ENCODE data around the gene STK38. TPM values are rescaled to one million over a fixed set of nuclear protein-coding genes. Genes with fewer than 3 reads are reported as not detected.

STK38 gene
- total and polyA plus RNA-seq, 4 donors: 23.4 to 47.0 (median 30.4) TPM

DNA sequence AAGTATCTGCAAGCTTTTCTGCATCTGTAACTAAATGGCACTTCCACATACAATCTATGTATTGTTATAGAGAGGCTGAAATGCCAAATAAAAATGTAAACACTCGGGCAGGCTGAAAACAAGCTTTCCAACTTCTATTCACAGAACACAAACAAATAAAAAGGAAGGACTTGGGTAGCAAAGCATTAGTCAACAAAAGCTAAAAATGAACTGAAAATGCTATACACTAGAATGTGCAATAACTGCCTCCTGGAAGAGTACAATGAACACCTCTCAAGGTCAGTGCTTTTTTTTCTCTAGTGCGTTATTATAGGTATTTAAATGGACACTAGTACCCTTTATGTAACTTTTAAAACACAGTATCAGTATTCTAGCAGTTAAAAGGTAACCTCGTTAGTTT, 31.4 kb downstream of the STK38 start:
- H3K27ac ChIP-seq (ENCODE audit: low read depth, low read length): no peak overlapping the region
- peaks cover 22% of the 10 kb centered on the region for H3K36me3 ChIP-seq (ENCODE audit: control insufficient read depth, insufficient read depth, low read length)
- H3K27me3 ChIP-seq (ENCODE audit: control insufficient read depth, insufficient read depth, low read length): no peaks in the 10 kb centered on the region
- DNase-seq (ENCODE audit: low read depth in 4 of 6, low spot score in 6 of 6): no peak
- H3K9me3 ChIP-seq (ENCODE audit: control insufficient read depth, insufficient read depth, low read length): no peaks in the 10 kb centered on the region
- no peak overlapping the region for H3K4me3 ChIP-seq (ENCODE audit: low read depth, low read length)
- H3K4me1 ChIP-seq (ENCODE audit: control insufficient read depth, insufficient read depth, low read length): no peaks in the 10 kb centered on the region
- WGBS (ENCODE audit: insufficient coverage): no CpG with 5 or more reads among the region's 3 CpGs

DNA sequence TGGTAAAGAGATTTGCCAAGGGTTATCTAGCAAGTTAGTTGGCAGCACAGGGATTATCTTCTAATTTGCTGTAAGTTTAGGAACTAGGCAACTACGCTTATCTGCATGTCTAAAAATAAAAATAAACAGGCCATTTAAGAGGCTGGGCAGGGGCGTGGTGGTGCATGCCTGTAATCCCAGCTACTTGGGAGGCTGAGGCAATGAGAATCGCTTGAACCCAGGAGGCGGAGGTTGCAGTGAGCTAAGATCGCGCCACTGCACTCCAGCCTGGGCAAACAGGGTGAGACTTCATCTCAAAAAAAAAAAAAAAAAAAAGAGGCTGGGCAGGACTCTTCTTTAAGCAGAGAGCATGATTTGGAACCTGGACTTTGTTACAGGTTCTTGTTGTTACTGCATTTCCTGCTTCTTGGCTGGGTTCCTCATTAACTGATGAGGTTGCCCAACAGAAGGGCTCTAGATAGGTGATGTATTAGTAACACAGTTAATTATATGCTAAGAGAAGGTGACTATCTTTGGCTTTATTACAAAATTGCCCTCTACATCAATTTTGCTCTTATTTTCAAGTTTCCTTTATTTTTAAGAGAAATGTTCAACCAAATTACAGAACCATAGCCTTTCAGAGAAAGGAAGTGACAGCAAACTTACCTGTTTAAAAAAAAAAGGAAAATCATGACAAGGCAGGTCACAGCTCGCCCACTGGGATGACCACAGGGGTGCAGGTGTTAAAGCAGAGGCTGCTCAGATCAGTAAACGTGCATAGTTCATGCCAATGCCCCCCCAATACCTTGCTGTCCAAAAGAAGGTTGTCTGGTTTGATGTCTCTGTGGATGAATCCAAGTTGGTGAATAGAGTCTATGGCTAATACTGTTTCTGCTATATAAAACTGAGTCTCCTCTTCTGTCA, 32.5 kb downstream of the STK38 start:
- Histone ChIP-seq H3K36me3 (ENCODE audit: control insufficient read depth, insufficient read depth, low read length) (peaks cover 29% of the 10 kb centered on the region), H3K4me3 (ENCODE audit: low read depth, low read length) (no peak overlapping the region), H3K27me3 (ENCODE audit: control insufficient read depth, insufficient read depth, low read length) (no peaks in the 10 kb centered on the region), H3K9me3 (ENCODE audit: control insufficient read depth, insufficient read depth, low read length) (no peaks in the 10 kb centered on the region), H3K27ac (ENCODE audit: low read depth, low read length) (no peak overlapping the region), H3K4me1 (ENCODE audit: control insufficient read depth, insufficient read depth, low read length) (no peaks in the 10 kb centered on the region)
- WGBS (ENCODE audit: insufficient coverage): 100% methylated on average over 6 of the region's 8 CpGs
- DNase-seq (ENCODE audit: low read depth in 4 of 6, low spot score in 6 of 6): no peak

DNA sequence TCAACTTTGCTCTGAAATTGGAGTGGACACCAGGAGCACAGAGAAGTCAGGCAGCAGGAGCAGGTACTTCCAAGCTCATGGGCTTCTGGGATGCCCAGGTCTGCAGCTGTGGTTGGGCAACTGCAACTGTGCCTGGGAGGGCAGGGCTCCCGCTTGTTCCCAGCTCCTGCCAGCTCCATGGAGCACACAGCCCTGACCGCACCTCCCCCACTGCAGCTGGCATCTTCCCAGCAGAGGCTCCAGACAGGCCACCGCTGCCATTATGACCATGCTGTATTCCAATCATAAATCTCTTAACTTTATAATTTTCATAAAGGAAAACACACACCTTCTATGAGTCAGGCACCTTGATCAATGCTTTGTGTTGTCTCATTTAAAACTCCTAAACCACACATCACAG, 36.9 kb downstream of the STK38 start:
- DNase-seq (ENCODE audit: low read depth in 4 of 6, low spot score in 6 of 6): no peak
- Histone ChIP-seq H3K27me3 (ENCODE audit: control insufficient read depth, insufficient read depth, low read length) (no peaks in the 10 kb centered on the region), H3K4me3 (ENCODE audit: low read depth, low read length) (no peak overlapping the region), H3K4me1 (ENCODE audit: control insufficient read depth, insufficient read depth, low read length) (no peaks in the 10 kb centered on the region), H3K9me3 (ENCODE audit: control insufficient read depth, insufficient read depth, low read length) (no peaks in the 10 kb centered on the region), H3K27ac (ENCODE audit: low read depth, low read length) (no peak overlapping the region), H3K36me3 (ENCODE audit: control insufficient read depth, insufficient read depth, low read length) (peaks cover 41% of the 10 kb centered on the region)
- 100% methylated on average over 3 of the region's 3 CpGs for WGBS (ENCODE audit: insufficient coverage)

DNA sequence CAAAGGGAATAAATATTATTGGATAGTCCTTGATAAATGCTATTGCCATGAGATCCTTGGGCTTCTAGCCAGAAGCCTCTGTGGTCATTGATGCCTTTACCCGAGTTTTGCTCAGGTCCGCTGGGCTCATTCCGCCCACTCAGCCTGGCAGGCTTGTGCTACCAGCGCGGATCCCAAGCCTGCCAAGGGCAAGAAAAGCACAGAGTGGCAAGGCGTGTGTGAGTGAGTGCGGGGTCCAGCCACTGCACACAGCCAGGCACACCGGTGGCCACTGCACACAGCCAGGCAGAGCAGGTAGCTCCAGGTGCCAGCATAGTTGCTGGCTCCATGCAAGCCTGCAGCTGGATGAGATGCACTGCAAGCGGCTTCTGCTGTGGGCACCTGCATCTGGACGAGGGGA, 38.7 kb downstream of the STK38 start:
- DNase-seq (ENCODE audit: low read depth in 4 of 6, low spot score in 6 of 6): no peak
- Histone ChIP-seq H3K27ac (ENCODE audit: low read depth, low read length) (no peak overlapping the region), H3K4me1 (ENCODE audit: control insufficient read depth, insufficient read depth, low read length) (no peaks in the 10 kb centered on the region), H3K4me3 (ENCODE audit: low read depth, low read length) (no peak overlapping the region), H3K27me3 (ENCODE audit: control insufficient read depth, insufficient read depth, low read length) (no peaks in the 10 kb centered on the region), H3K36me3 (ENCODE audit: control insufficient read depth, insufficient read depth, low read length) (peaks cover 31% of the 10 kb centered on the region), H3K9me3 (ENCODE audit: control insufficient read depth, insufficient read depth, low read length) (no peaks in the 10 kb centered on the region)
- WGBS (ENCODE audit: insufficient coverage): 85% methylated on average over 10 of the region's 10 CpGs

DNA sequence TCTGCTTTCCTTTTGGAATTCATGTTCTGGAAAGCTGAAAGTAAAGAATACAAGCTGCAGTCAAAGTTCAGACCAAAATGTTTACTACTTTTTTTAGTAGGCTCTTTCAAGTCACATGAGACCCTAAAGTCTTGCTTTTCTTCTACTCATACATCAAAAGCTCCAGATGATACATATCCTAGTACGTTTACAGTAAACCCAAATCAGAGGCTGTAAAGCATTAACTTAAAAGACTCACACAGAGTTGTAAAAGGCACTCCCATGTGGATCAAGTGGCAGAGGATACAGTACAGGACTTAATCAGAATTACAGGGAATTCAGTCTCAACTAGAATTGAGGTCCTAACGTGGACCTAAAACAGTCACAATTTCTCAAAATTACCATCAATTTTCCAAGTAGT, 40.7 kb downstream of the STK38 start:
- no peak for DNase-seq (ENCODE audit: low read depth in 4 of 6, low spot score in 6 of 6)
- no peak overlapping the region for H3K27ac ChIP-seq (ENCODE audit: low read depth, low read length)
- H3K36me3 ChIP-seq (ENCODE audit: control insufficient read depth, insufficient read depth, low read length): peaks cover 25% of the 10 kb centered on the region
- no peaks in the 10 kb centered on the region for H3K4me1 ChIP-seq (ENCODE audit: control insufficient read depth, insufficient read depth, low read length)
- no peak overlapping the region for H3K4me3 ChIP-seq (ENCODE audit: low read depth, low read length)
- H3K27me3 ChIP-seq (ENCODE audit: control insufficient read depth, insufficient read depth, low read length): no peaks in the 10 kb centered on the region
- WGBS (ENCODE audit: insufficient coverage): no CpG with 5 or more reads among the region's 2 CpGs
- H3K9me3 ChIP-seq (ENCODE audit: control insufficient read depth, insufficient read depth, low read length): no peaks in the 10 kb centered on the region

DNA sequence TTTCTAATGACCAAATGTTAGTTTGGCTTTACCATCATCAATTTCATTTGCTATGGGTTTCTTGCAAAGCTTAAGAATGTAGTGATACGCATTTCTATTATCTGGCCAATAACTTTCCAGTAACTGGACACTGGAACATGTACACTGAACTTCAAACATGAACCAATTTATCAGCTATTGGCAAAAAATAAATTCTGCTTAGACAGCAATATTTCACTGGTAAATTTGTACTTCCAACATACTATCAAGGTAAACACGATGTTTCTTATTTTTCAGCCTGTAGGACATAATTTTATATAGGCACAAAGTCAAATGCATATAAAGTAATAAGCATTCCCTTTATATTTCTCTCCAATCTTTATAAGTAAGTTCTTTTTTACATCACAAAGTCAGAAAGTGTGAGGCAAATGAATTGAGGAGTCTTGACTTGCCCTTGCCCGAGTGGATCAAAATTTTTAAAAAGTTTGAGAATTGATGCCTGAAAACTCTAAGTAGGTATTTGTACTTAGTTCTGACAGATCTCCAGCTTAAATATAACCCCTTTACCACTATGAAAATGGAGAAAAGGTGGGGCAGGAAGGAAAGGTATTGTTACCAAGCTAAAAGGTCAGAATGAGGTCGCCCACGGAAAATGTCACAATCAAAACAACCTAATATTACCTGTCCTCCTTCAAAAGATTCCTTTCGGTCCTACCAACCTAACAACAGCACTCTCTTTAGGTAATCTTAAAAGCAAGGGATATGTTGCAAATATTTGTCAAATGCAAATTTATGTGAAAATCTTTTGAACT, 41.3 kb downstream of the STK38 start:
- H3K4me3 ChIP-seq (ENCODE audit: low read depth, low read length): no peak overlapping the region
- DNase-seq (ENCODE audit: low read depth in 4 of 6, low spot score in 6 of 6): no peak
- no peaks in the 10 kb centered on the region for H3K4me1 ChIP-seq (ENCODE audit: control insufficient read depth, insufficient read depth, low read length)
- no CpG with 5 or more reads among the region's 6 CpGs for WGBS (ENCODE audit: insufficient coverage)
- H3K27me3 ChIP-seq (ENCODE audit: control insufficient read depth, insufficient read depth, low read length): no peaks in the 10 kb centered on the region
- no peak overlapping the region for H3K27ac ChIP-seq (ENCODE audit: low read depth, low read length)
- peaks cover 20% of the 10 kb centered on the region for H3K36me3 ChIP-seq (ENCODE audit: control insufficient read depth, insufficient read depth, low read length)
- no peaks in the 10 kb centered on the region for H3K9me3 ChIP-seq (ENCODE audit: control insufficient read depth, insufficient read depth, low read length)

DNA sequence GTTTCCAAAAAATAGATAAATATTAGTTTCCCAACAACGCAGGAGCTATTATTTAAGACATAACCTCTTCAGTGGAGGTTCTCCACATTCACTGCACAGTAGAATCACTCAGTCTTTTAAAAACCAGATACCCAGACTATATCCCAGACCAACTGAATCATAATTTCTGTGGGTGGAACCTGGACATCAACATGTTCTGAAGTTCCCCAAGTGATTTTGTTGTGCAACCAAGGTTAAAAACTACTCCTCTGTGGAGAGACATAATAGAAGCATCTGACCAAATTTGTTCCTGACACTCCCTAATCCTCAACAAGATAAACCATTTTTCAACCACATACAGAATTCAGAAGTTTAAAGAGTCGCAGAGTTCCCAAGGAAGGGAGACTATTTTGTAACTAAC, 42.3 kb downstream of the STK38 start:
- WGBS (ENCODE audit: insufficient coverage): 80% methylated on average over 1 of the region's 2 CpGs
- H3K4me3 ChIP-seq (ENCODE audit: low read depth, low read length): no peak overlapping the region
- DNase-seq (ENCODE audit: low read depth in 4 of 6, low spot score in 6 of 6): no peak
- no peaks in the 10 kb centered on the region for H3K27me3 ChIP-seq (ENCODE audit: control insufficient read depth, insufficient read depth, low read length)
- no peaks in the 10 kb centered on the region for H3K9me3 ChIP-seq (ENCODE audit: control insufficient read depth, insufficient read depth, low read length)
- peaks cover 14% of the 10 kb centered on the region for H3K36me3 ChIP-seq (ENCODE audit: control insufficient read depth, insufficient read depth, low read length)
- no peak overlapping the region for H3K27ac ChIP-seq (ENCODE audit: low read depth, low read length)
- H3K4me1 ChIP-seq (ENCODE audit: control insufficient read depth, insufficient read depth, low read length): no peaks in the 10 kb centered on the region

DNA sequence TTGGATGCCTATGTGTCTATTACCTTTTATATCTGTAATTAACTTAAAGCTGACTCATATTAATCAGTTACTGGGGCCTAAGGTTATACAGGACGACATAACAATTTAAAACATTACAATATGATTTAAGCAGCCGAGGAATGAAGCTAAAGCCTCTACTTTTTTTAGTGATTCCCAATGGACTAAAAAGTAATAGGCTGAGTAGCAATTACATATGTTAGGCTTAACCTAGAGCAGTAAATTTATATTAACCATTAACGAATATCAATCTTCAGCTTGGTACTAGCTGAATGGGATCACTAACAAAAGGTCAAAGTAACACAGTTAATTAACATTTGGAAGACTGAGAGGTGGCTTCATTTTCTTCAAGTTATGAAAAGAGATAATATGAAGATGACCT, 43.1 kb downstream of the STK38 start:
- H3K36me3 ChIP-seq (ENCODE audit: control insufficient read depth, insufficient read depth, low read length): peaks cover 8% of the 10 kb centered on the region
- H3K4me3 ChIP-seq (ENCODE audit: low read depth, low read length): no peak overlapping the region
- no peaks in the 10 kb centered on the region for H3K9me3 ChIP-seq (ENCODE audit: control insufficient read depth, insufficient read depth, low read length)
- no peaks in the 10 kb centered on the region for H3K27me3 ChIP-seq (ENCODE audit: control insufficient read depth, insufficient read depth, low read length)
- no peaks in the 10 kb centered on the region for H3K4me1 ChIP-seq (ENCODE audit: control insufficient read depth, insufficient read depth, low read length)
- WGBS (ENCODE audit: insufficient coverage): no CpG with 5 or more reads among the region's 3 CpGs
- no peak for DNase-seq (ENCODE audit: low read depth in 4 of 6, low spot score in 6 of 6)
- H3K27ac ChIP-seq (ENCODE audit: low read depth, low read length): no peak overlapping the region

DNA sequence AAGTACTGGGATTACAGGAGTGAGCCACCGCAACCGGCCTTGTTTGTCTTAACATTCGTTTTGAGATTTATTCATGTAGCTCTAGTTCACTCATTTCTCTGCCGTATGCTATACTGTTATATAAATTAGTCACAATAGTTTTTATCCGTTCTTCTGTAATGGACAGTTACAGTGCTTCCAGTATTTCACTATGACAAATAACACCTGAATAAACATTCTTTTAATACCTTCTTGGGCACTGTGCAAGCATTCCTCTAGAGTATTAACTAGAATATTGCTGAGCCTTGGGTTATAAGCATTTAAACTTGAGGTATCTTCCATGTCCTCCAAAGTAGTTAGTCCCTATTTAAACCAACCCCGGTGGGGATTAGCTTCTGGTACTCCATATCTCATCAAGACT, 45.6 kb downstream of the STK38 start:
- H3K27ac ChIP-seq (ENCODE audit: low read depth, low read length): no peak overlapping the region
- H3K36me3 ChIP-seq (ENCODE audit: control insufficient read depth, insufficient read depth, low read length): peaks cover 8% of the 10 kb centered on the region

More for the DNA sequence above, 45.6 kb downstream of the STK38 start:
- DNase-seq (ENCODE audit: low read depth in 4 of 6, low spot score in 6 of 6): no peak
- no peak overlapping the region for H3K4me3 ChIP-seq (ENCODE audit: low read depth, low read length)
- H3K27me3 ChIP-seq (ENCODE audit: control insufficient read depth, insufficient read depth, low read length): no peaks in the 10 kb centered on the region
- no CpG with 5 or more reads among the region's 6 CpGs for WGBS (ENCODE audit: insufficient coverage)
- H3K4me1 ChIP-seq (ENCODE audit: control insufficient read depth, insufficient read depth, low read length): no peaks in the 10 kb centered on the region
- H3K9me3 ChIP-seq (ENCODE audit: control insufficient read depth, insufficient read depth, low read length): no peaks in the 10 kb centered on the region
